ENCODE data around the gene CALCOCO2.
A peak's percentile ranks its signal among the peaks of the same experiment; 100 is the strongest.
"Not testable (repeated sequence)": the region's sequence is repeated elsewhere in the genome, so short reads cannot be mapped to it uniquely, and the experiment has no call there.

Gene CALCOCO2

GRCh38 chr17:48816774-48817590 is 13.9 kb upstream of the CALCOCO2 start, which contains the start of gene TTLL6:
Gene TTLL6, minus strand, starts transcription at chr17:48817229. Its CDS starts 157 bp downstream, at chr17:48817072.
- H3K4me3 ChIP-seq (ENCODE audit: low read length): peak within 1 kb of the TSS; percentile 73
- TF ChIP-seq EZH2phosphoT487 (IDR thresholded peaks at IDR 0.05; ENCODE audit: low read depth) (no peak), CTCF (IDR thresholded peaks at IDR 0.05; ENCODE audit: low read depth, low read length) (no peak)
- H3K4me2 ChIP-seq (ENCODE audit: low read length): peak within 1 kb of the TSS; percentile 66
- no peaks in the 10 kb centered on the region for H3K9me3 ChIP-seq (ENCODE audit: insufficient read depth, low read length)
- H3K4me1 ChIP-seq (ENCODE audit: low read length): peaks cover 5% of the 10 kb centered on the region
- no peaks in the 10 kb centered on the region for H3K79me2 ChIP-seq (ENCODE audit: low read length)
- H3K36me3 ChIP-seq (replicated peaks; ENCODE audit: low read depth, low read length): no peaks in the 10 kb centered on the region
- no peak within 1 kb of the TSS for H3K27ac ChIP-seq (ENCODE audit: low read length)
- H2AFZ ChIP-seq (ENCODE audit: low read depth, low read length): peak within 1 kb of the TSS; percentile 46; the same call in 1 of the 2 replicates
- H3K9ac ChIP-seq (ENCODE audit: low read length): peak within 1 kb of the TSS; percentile 30; the same call in 1 of the 2 replicates
- H3K27me3 ChIP-seq (ENCODE audit: low read depth, low read length): peaks cover 36% of the 10 kb centered on the region
- no peaks in the 10 kb centered on the region for H4K20me1 ChIP-seq (ENCODE audit: insufficient read depth, low read length)

- no peaks in the 10 kb centered on the region for H3K79me2 ChIP-seq (ENCODE audit: low read length)
- no peak overlapping the region for H3K27ac ChIP-seq (ENCODE audit: low read length)
- TF ChIP-seq CTCF (IDR thresholded peaks at IDR 0.05; ENCODE audit: low read depth, low read length) (no peak), EZH2phosphoT487 (IDR thresholded peaks at IDR 0.05; ENCODE audit: low read depth) (no peak)
- H3K9ac ChIP-seq (ENCODE audit: low read length): no peak overlapping the region
- H3K36me3 ChIP-seq (replicated peaks; ENCODE audit: low read depth, low read length): no peaks in the 10 kb centered on the region
- H3K4me3 ChIP-seq (ENCODE audit: low read length): no peak overlapping the region
- H2AFZ ChIP-seq (ENCODE audit: low read depth, low read length): no peak overlapping the region
- H3K27me3 ChIP-seq (ENCODE audit: low read depth, low read length): peaks cover 29% of the 10 kb centered on the region
- no peak overlapping the region for H3K4me2 ChIP-seq (ENCODE audit: low read length)
- peaks cover 5% of the 10 kb centered on the region for H3K4me1 ChIP-seq (ENCODE audit: low read length)
- H3K9me3 ChIP-seq (ENCODE audit: insufficient read depth, low read length): no peaks in the 10 kb centered on the region
- no peaks in the 10 kb centered on the region for H4K20me1 ChIP-seq (ENCODE audit: insufficient read depth, low read length)
These were observed 12.4 kb upstream of the CALCOCO2 start for GRCh38 chr17:48818361-48818841.

GRCh38 chr17:48819466-48819865 is 11.4 kb upstream of the CALCOCO2 start:
- no peak overlapping the region for H2AFZ ChIP-seq (ENCODE audit: low read depth, low read length)
- H3K4me3 ChIP-seq (ENCODE audit: low read length): no peak overlapping the region
- peaks cover 25% of the 10 kb centered on the region for H3K27me3 ChIP-seq (ENCODE audit: low read depth, low read length)
- no peaks in the 10 kb centered on the region for H3K9me3 ChIP-seq (ENCODE audit: insufficient read depth, low read length)
- no peaks in the 10 kb centered on the region for H3K79me2 ChIP-seq (ENCODE audit: low read length)
- H3K9ac ChIP-seq (ENCODE audit: low read length): no peak overlapping the region
- no peak overlapping the region for H3K4me2 ChIP-seq (ENCODE audit: low read length)
- no peak overlapping the region for H3K27ac ChIP-seq (ENCODE audit: low read length)
- no peaks in the 10 kb centered on the region for H4K20me1 ChIP-seq (ENCODE audit: insufficient read depth, low read length)
- TF ChIP-seq EZH2phosphoT487 (IDR thresholded peaks at IDR 0.05; ENCODE audit: low read depth) (no peak), CTCF (IDR thresholded peaks at IDR 0.05; ENCODE audit: low read depth, low read length) (no peak)
- H3K4me1 ChIP-seq (ENCODE audit: low read length): peaks cover 5% of the 10 kb centered on the region
- no peaks in the 10 kb centered on the region for H3K36me3 ChIP-seq (replicated peaks; ENCODE audit: low read depth, low read length)

- not testable (repeated sequence) for H3K9ac ChIP-seq (ENCODE audit: low read length); H3K4me1 ChIP-seq (ENCODE audit: low read length); H3K4me2 ChIP-seq (ENCODE audit: low read length); H3K79me2 ChIP-seq (ENCODE audit: low read length); H3K27ac ChIP-seq (ENCODE audit: low read length); H3K9me3 ChIP-seq (ENCODE audit: insufficient read depth, low read length); H4K20me1 ChIP-seq (ENCODE audit: insufficient read depth, low read length); H2AFZ ChIP-seq (ENCODE audit: low read depth, low read length); H3K36me3 ChIP-seq (replicated peaks; ENCODE audit: low read depth, low read length); H3K4me3 ChIP-seq (ENCODE audit: low read length)
- peaks cover 13% of the 10 kb centered on the region for H3K27me3 ChIP-seq (ENCODE audit: low read depth, low read length)
These were observed 9.9 kb upstream of the CALCOCO2 start for GRCh38 chr17:48820936-48821335.
